Activated naive CD8-positive, alpha-beta T cell treated with anti-CD3 and anti-CD28 coated beads for 36 hours (primary cell): Measurements from ENCODE around the gene TMEM117. TPM values are rescaled to one million over a fixed set of nuclear protein-coding genes. Genes with fewer than 3 reads are reported as not detected.
A peak's percentile ranks its signal among the peaks of the same experiment; 100 is the strongest.
"Not testable (repeated sequence)": the region's sequence is repeated elsewhere in the genome, so short reads cannot be mapped to it uniquely, and the experiment has no call there.

Experiments used
- DNase-seq: peaks from one replicate; pipeline ENCODE4 v3.0.0; 2021
- H3K27ac Mint-ChIP-seq: one replicate; pipeline ENCODE4 v1.8.0; 2022; ENCODE audit warnings: mild to moderate bottlenecking, moderate library complexity, mixed read lengths
- H3K27me3 Mint-ChIP-seq: one replicate; pipeline ENCODE4 v1.8.0; 2022; ENCODE audit warnings: mild to moderate bottlenecking, mixed read lengths
- H3K36me3 Mint-ChIP-seq: one replicate; pipeline ENCODE4 v1.8.0; 2021; ENCODE audit warnings: mild to moderate bottlenecking, mixed read lengths
- H3K4me1 Mint-ChIP-seq: one replicate; pipeline ENCODE4 v1.8.0; 2021; ENCODE audit warnings: mixed read lengths
- H3K4me3 Mint-ChIP-seq: one replicate; pipeline ENCODE4 v1.8.0; 2022; ENCODE audit warnings: mild to moderate bottlenecking, moderate library complexity, mixed read lengths
- H3K9me3 Mint-ChIP-seq: one replicate; pipeline ENCODE4 v1.8.0; 2022; ENCODE audit warnings: mixed read lengths
- total RNA-seq, 2 experiments: library from RNA; stranded (reverse); gene quantifications; one replicate each; pipeline ENCODE4 v1.2.3, GENCODE V29; 2021

The TMEM117 gene
- total RNA-seq, 2 experiments from 2014 or later = 0.68 to 0.74 TPM

GRCh38 chr12:43824207-43824775, 11.6 kb upstream of the TMEM117 start:
- H3K27me3 Mint-ChIP-seq = peaks cover 1% of the 10 kb centered on the region
- DNase-seq = no peak
- no peaks in the 10 kb centered on the region for H3K4me1 Mint-ChIP-seq
- no peaks in the 10 kb centered on the region for H3K9me3 Mint-ChIP-seq
- no peak overlapping the region for H3K27ac Mint-ChIP-seq
- H3K36me3 Mint-ChIP-seq = no peaks in the 10 kb centered on the region
- no peak overlapping the region for H3K4me3 Mint-ChIP-seq

GRCh38 chr12:43826681-43827080, 9.2 kb upstream of the TMEM117 start:
- Mint-ChIP-seq H3K9me3 (no peaks in the 10 kb centered on the region), H3K36me3 (no peaks in the 10 kb centered on the region), H3K4me3 (no peak overlapping the region), H3K27ac (no peak overlapping the region), H3K4me1 (peaks cover 5% of the 10 kb centered on the region), H3K27me3 (no peaks in the 10 kb centered on the region)
- DNase-seq = no peak

- Mint-ChIP-seq H3K4me1 (peaks cover 9% of the 10 kb centered on the region), H3K36me3 (no peaks in the 10 kb centered on the region), H3K9me3 (no peaks in the 10 kb centered on the region), H3K27ac (no peak overlapping the region), H3K27me3 (no peaks in the 10 kb centered on the region), H3K4me3 (no peak overlapping the region)
- DNase-seq = no peak
These were observed 8.8 kb upstream of the TMEM117 start for GRCh38 chr12:43827093-43827492.

- no peak overlapping the region for H3K4me3 Mint-ChIP-seq
- peaks cover 34% of the 10 kb centered on the region for H3K4me1 Mint-ChIP-seq
- H3K9me3 Mint-ChIP-seq = no peaks in the 10 kb centered on the region
- H3K36me3 Mint-ChIP-seq = no peaks in the 10 kb centered on the region
- H3K27ac Mint-ChIP-seq = no peak overlapping the region
- H3K27me3 Mint-ChIP-seq = no peaks in the 10 kb centered on the region
- DNase-seq = no peak
These were observed 3.3 kb upstream of the TMEM117 start for GRCh38 chr12:43832463-43833168.

- H3K27me3 Mint-ChIP-seq = no peaks in the 10 kb centered on the region
- H3K4me3 Mint-ChIP-seq = peak overlapping the region; percentile 73
- DNase-seq = no peak
- no peaks in the 10 kb centered on the region for H3K9me3 Mint-ChIP-seq
- H3K27ac Mint-ChIP-seq = peak overlapping the region; percentile 57
- no peaks in the 10 kb centered on the region for H3K36me3 Mint-ChIP-seq
- H3K4me1 Mint-ChIP-seq = peaks cover 48% of the 10 kb centered on the region
These were observed 621 bp upstream of the TMEM117 start for GRCh38 chr12:43835264-43835655.

GRCh38 chr12:43836475-43836989, 651 bp downstream of the TMEM117 start:
- peak overlapping the region; percentile 0 for H3K27ac Mint-ChIP-seq
- no peak for DNase-seq

GRCh38 chr12:43840338-43840737, 4.5 kb downstream of the TMEM117 start:
- H3K4me3 Mint-ChIP-seq = no peak overlapping the region
- no peak overlapping the region for H3K27ac Mint-ChIP-seq
- H3K27me3 Mint-ChIP-seq = no peaks in the 10 kb centered on the region
- DNase-seq = no peak
- H3K36me3 Mint-ChIP-seq = peaks cover 3% of the 10 kb centered on the region
- H3K4me1 Mint-ChIP-seq = peaks cover 23% of the 10 kb centered on the region
- H3K9me3 Mint-ChIP-seq = no peaks in the 10 kb centered on the region

More at GRCh38 chr12:43836475-43836989, 651 bp downstream of the TMEM117 start:
- Mint-ChIP-seq H3K36me3 (no peaks in the 10 kb centered on the region), H3K27me3 (no peaks in the 10 kb centered on the region), H3K9me3 (no peaks in the 10 kb centered on the region), H3K4me1 (peaks cover 43% of the 10 kb centered on the region), H3K4me3 (peak overlapping the region; percentile 71)

GRCh38 chr12:43841253-43841652, 5.4 kb downstream of the TMEM117 start:
- H3K27ac Mint-ChIP-seq = no peak overlapping the region
- H3K27me3 Mint-ChIP-seq = no peaks in the 10 kb centered on the region
- peaks cover 22% of the 10 kb centered on the region for H3K4me1 Mint-ChIP-seq
- H3K4me3 Mint-ChIP-seq = no peak overlapping the region
- H3K36me3 Mint-ChIP-seq = peaks cover 4% of the 10 kb centered on the region
- DNase-seq = no peak
- H3K9me3 Mint-ChIP-seq = no peaks in the 10 kb centered on the region

- Mint-ChIP-seq H3K27ac (no peak overlapping the region), H3K27me3 (no peaks in the 10 kb centered on the region), H3K4me1 (peaks cover 15% of the 10 kb centered on the region), H3K4me3 (no peak overlapping the region), H3K36me3 (peaks cover 12% of the 10 kb centered on the region), H3K9me3 (peaks cover 2% of the 10 kb centered on the region)
- DNase-seq = no peak
These were observed 6.4 kb downstream of the TMEM117 start for GRCh38 chr12:43842259-43842658.

- H3K36me3 Mint-ChIP-seq = peaks cover 20% of the 10 kb centered on the region
- H3K4me3 Mint-ChIP-seq, H3K4me1 Mint-ChIP-seq, H3K27ac Mint-ChIP-seq, H3K9me3 Mint-ChIP-seq, H3K27me3 Mint-ChIP-seq, DNase-seq: not testable (repeated sequence)
These were observed 11.7 kb downstream of the TMEM117 start for GRCh38 chr12:43847425-43848225.

- Mint-ChIP-seq H3K27me3 (no peaks in the 10 kb centered on the region), H3K27ac (no peak overlapping the region)
These were observed 12.3 kb downstream of the TMEM117 start for GRCh38 chr12:43848226-43848507.

GRCh38 chr12:43848786-43849185, 12.9 kb downstream of the TMEM117 start:
- no peaks in the 10 kb centered on the region for H3K27me3 Mint-ChIP-seq
- DNase-seq = no peak
- H3K4me1 Mint-ChIP-seq = no peaks in the 10 kb centered on the region
- no peak overlapping the region for H3K4me3 Mint-ChIP-seq
- H3K36me3 Mint-ChIP-seq = peaks cover 20% of the 10 kb centered on the region
- H3K9me3 Mint-ChIP-seq = peaks cover 9% of the 10 kb centered on the region
- H3K27ac Mint-ChIP-seq = no peak overlapping the region

More at GRCh38 chr12:43848226-43848507, 12.3 kb downstream of the TMEM117 start:
- Mint-ChIP-seq H3K4me1 (no peaks in the 10 kb centered on the region), H3K36me3 (peaks cover 20% of the 10 kb centered on the region), H3K4me3 (no peak overlapping the region), H3K9me3 (peaks cover 9% of the 10 kb centered on the region)
- no peak for DNase-seq

GRCh38 chr12:43852744-43853143, 16.9 kb downstream of the TMEM117 start:
- Mint-ChIP-seq H3K4me1 (no peaks in the 10 kb centered on the region), H3K27me3 (no peaks in the 10 kb centered on the region), H3K4me3 (no peak overlapping the region), H3K9me3 (peaks cover 2% of the 10 kb centered on the region), H3K27ac (no peak overlapping the region), H3K36me3 (peaks cover 3% of the 10 kb centered on the region)
- no peak for DNase-seq

- no peak for DNase-seq
- no peaks in the 10 kb centered on the region for H3K9me3 Mint-ChIP-seq
These were observed 21.1 kb downstream of the TMEM117 start for GRCh38 chr12:43856972-43857371.

GRCh38 chr12:43858096-43858495, 22.2 kb downstream of the TMEM117 start:
- no peak overlapping the region for H3K27ac Mint-ChIP-seq
- H3K36me3 Mint-ChIP-seq = no peaks in the 10 kb centered on the region
- H3K4me1 Mint-ChIP-seq = no peaks in the 10 kb centered on the region
- no peak overlapping the region for H3K4me3 Mint-ChIP-seq
- DNase-seq = no peak
- H3K9me3 Mint-ChIP-seq = no peaks in the 10 kb centered on the region
- H3K27me3 Mint-ChIP-seq = no peaks in the 10 kb centered on the region

More at GRCh38 chr12:43856972-43857371, 21.1 kb downstream of the TMEM117 start:
- H3K4me1 Mint-ChIP-seq = no peaks in the 10 kb centered on the region
- H3K4me3 Mint-ChIP-seq = no peak overlapping the region
- no peaks in the 10 kb centered on the region for H3K27me3 Mint-ChIP-seq
- H3K27ac Mint-ChIP-seq = no peak overlapping the region
- H3K36me3 Mint-ChIP-seq = no peaks in the 10 kb centered on the region
